ENCODE measurements around the gene SAPCD2. TPM values are rescaled to one million over a fixed set of nuclear protein-coding genes. Genes with fewer than 3 reads are reported as not detected.

SAPCD2 gene
- total and polyA plus RNA-seq, 2 of the 4 experiments (the other 2 are of a cell fraction) = 3.4 to 4.9 TPM

DNA sequence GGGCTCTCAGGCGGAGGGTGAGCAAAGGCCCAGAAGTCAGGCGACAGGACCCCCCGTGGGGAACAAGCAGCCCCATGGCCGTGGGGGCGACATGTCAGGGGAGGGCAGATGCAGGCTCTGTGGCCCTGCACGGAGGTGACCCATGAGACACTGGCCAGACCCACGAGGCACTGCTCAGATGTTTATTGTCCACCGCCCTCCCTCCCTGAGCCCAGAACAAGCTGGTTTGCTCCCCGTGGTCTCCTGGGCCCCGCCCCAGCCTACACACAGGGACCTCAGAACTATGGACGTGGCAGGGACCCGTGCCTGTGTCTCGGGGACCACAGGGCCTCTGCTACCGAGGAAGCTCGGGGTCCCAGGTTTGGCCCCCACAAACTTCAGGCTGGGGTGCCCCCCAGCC is 40.4 kb downstream of the SAPCD2 start:
- Histone ChIP-seq H4K91ac (ENCODE audit: insufficient read depth, low read depth, low read length) (no peak overlapping the region), H2AFZ (replicated peaks; ENCODE audit: low read length, poor library complexity) (peak overlapping the region; percentile 11), H2BK120ac (ENCODE audit: low read depth, low read length) (no peak overlapping the region), H2BK5ac (ENCODE audit: low read depth, low read length, poor library complexity, severe bottlenecking) (no peak overlapping the region), H3K27ac (ENCODE audit: insufficient read depth, low read length) (no peak overlapping the region), H3K23ac (ENCODE audit: low read depth, low read length) (no peak overlapping the region), H3K9ac (ENCODE audit: low read depth, low read length) (no peak overlapping the region), H4K5ac (ENCODE audit: low read depth, low read length) (no peak overlapping the region), H2BK15ac (ENCODE audit: low read depth, low read length) (no peak overlapping the region), H3K36me3 (ENCODE audit: control insufficient read depth, insufficient read depth, low read length) (no peaks in the 10 kb centered on the region), H2BK20ac (ENCODE audit: low read depth, low read length) (no peak overlapping the region), H3K9me1 (ENCODE audit: insufficient read depth, low read length) (peaks cover 4% of the 10 kb centered on the region; the same call in 1 of the 2 replicates), H3K4me1 (ENCODE audit: control insufficient read depth, insufficient read depth, low read length) (peaks cover 5% of the 10 kb centered on the region), H2AK9ac (replicated peaks; ENCODE audit: low read depth, low read length, poor library complexity) (peak overlapping the region; percentile 65), H3K4me3 (ENCODE audit: insufficient read depth, low read depth, low read length) (no peak overlapping the region), H3K56ac (ENCODE audit: extremely low read depth, insufficient read depth, low read length) (no peak overlapping the region), H2AK5ac (ENCODE audit: low read depth, low read length) (no peak overlapping the region), H3K4me2 (ENCODE audit: low read depth, low read length) (no peak overlapping the region), H4K8ac (ENCODE audit: low read depth in 2 of 2, low read length in 2 of 2) (no peak overlapping the region), H3K9me3 (ENCODE audit: control insufficient read depth, insufficient read depth, low read length) (no peaks in the 10 kb centered on the region), H3K14ac (replicated peaks; ENCODE audit: low read depth, low read length) (no peak overlapping the region), H3K27me3 (ENCODE audit: control insufficient read depth, insufficient read depth, low read length) (peaks cover 2% of the 10 kb centered on the region; the same call in 1 of the 2 replicates), H4K20me1 (ENCODE audit: insufficient read depth, low read length) (no peaks in the 10 kb centered on the region; the same call in 1 of the 2 replicates), H3K4ac (ENCODE audit: low read depth, low read length) (no peak overlapping the region), H3K79me1 (ENCODE audit: low read depth in 1 of 2, low read length in 2 of 2) (peaks cover 0 to 7% of the 10 kb centered on the region in 2 experiments; a peak in 2 of 4 replicates), H3K18ac (ENCODE audit: low read depth, low read length) (no peak overlapping the region)
- intact Hi-C loops (cut with micrococcal nuclease) (no loop called here), in situ Hi-C loops (cut with MboI; ENCODE audit: low sequenced_read_pairs) (loop anchor here (10.0 kb wide), 1 partner anchor 245 kb away; no protein-coding TSS in a partner anchor), dilution Hi-C loops (cut with HindIII; ENCODE audit: low sequenced_read_pairs, unreplicated experiment) (no loop called here)
- ATAC-seq (ENCODE audit: low read depth) (no peak), DNase-seq (no peak)
- CTCF ChIA-PET = interaction anchor here (0.5 to 1.4 kb wide), 9 partner anchors 16 to 187 kb away, joined by 3 to 9 read pairs (median 4); partner anchors contain the start of genes AJM1, NPDC1, PAXX and SAPCD2
- TF ChIP-seq NFE2L2 (IDR thresholded peaks at IDR 0.05; ENCODE audit: low read depth, low read length) (no peak), USF2 (IDR thresholded peaks at IDR 0.05; ENCODE audit: low read depth, low read length) (no peak), MXI1 (IDR thresholded peaks at IDR 0.05; ENCODE audit: borderline replicate concordance, low read depth, low read length) (no peak), SMC3 (IDR thresholded peaks at IDR 0.05; ENCODE audit: low read depth, low read length) (no peak), FOS (IDR thresholded peaks at IDR 0.05; ENCODE audit: low read depth, low read length) (no peak), CTCF (conservative IDR thresholded peaks at IDR 0.05; ENCODE audit: low read depth, low read length) (no peak), MAZ (IDR thresholded peaks at IDR 0.05; ENCODE audit: borderline replicate concordance, low read depth, low read length) (no peak), CEBPB (IDR thresholded peaks at IDR 0.05; ENCODE audit: low read depth, low read length) (no peak), RAD21 (IDR thresholded peaks at IDR 0.05; ENCODE audit: low read length) (no peak), POLR2A (IDR thresholded peaks at IDR 0.05; ENCODE audit: low read depth, low read length) (no peak), RFX5 (IDR thresholded peaks at IDR 0.05; ENCODE audit: low read depth, low read length) (no peak)
- TF ChIP-seq, protein P1, sequence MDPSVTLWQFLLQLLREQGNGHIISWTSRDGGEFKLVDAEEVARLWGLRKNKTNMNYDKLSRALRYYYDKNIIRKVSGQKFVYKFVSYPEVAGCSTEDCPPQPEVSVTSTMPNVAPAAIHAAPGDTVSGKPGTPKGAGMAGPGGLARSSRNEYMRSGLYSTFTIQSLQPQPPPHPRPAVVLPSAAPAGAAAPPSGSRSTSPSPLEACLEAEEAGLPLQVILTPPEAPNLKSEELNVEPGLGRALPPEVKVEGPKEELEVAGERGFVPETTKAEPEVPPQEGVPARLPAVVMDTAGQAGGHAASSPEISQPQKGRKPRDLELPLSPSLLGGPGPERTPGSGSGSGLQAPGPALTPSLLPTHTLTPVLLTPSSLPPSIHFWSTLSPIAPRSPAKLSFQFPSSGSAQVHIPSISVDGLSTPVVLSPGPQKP (IDR thresholded peaks at IDR 0.05; ENCODE audit: borderline replicate concordance, low read depth, low read length) = no peak
- no TSS peak for BruUV-seq (replicated peaks)
- POLR2A ChIA-PET (ENCODE audit: unreplicated experiment) = no interaction called here
- WGBS, 2 experiments (ENCODE audit: extremely low coverage in 2 of 2, insufficient read length in 1 of 2) = 46% methylated on average over 6 of the region's 15 CpGs; no CpG with 5 or more reads in 1 of the 2 experiments
